ENCODE data around the gene IRF8. TPM values are rescaled to one million over a fixed set of nuclear protein-coding genes. Genes with fewer than 3 reads are reported as not detected.
"Not testable (repeated sequence)": the region's sequence is repeated elsewhere in the genome, so short reads cannot be mapped to it uniquely, and the experiment has no call there.

Gene IRF8
- total RNA-seq, 1 donor from 2014 or later = 2.0 TPM

DNA sequence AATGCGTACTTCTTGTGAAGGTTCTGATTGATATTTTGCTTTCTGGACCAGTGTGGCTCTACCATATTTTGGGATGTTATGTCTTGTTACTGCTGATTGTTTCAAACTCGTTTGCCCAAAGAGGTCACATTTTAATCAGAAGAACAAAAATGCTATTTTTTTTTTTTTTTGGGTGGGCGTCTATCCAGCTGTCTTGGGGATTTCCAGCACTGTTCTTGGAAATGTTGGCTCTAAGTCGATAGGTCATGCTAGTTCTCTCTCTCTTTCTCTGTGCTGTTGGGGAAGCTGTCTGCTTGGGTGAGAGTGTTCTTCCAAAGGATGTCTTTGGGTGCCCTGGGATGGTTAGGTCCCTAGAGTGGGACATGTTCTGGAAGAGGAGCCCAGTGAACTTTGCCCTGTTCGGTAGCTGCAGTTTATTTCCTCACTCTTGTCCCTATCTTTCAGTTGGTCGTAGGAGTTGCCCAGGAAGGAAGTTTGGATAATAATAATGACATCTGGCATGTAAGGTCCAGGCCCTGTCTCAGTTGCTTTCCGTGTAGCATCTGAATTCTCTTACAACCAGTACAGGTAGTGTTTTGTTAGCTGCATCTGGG is 2.9 kb downstream of the IRF8 start:
- no peak overlapping the region for H3K4me3 Mint-ChIP-seq (ENCODE audit: low read depth)
- no peak for DNase-seq (ENCODE audit: low spot score, unreplicated experiment)
- TF ChIP-seq, protein P1, sequence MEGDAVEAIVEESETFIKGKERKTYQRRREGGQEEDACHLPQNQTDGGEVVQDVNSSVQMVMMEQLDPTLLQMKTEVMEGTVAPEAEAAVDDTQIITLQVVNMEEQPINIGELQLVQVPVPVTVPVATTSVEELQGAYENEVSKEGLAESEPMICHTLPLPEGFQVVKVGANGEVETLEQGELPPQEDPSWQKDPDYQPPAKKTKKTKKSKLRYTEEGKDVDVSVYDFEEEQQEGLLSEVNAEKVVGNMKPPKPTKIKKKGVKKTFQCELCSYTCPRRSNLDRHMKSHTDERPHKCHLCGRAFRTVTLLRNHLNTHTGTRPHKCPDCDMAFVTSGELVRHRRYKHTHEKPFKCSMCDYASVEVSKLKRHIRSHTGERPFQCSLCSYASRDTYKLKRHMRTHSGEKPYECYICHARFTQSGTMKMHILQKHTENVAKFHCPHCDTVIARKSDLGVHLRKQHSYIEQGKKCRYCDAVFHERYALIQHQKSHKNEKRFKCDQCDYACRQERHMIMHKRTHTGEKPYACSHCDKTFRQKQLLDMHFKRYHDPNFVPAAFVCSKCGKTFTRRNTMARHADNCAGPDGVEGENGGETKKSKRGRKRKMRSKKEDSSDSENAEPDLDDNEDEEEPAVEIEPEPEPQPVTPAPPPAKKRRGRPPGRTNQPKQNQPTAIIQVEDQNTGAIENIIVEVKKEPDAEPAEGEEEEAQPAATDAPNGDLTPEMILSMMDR (IDR thresholded peaks at IDR 0.05; ENCODE audit: unreplicated experiment) = no peak
- peaks cover 63% of the 10 kb centered on the region for H3K27me3 Mint-ChIP-seq
- peaks cover 13% of the 10 kb centered on the region for H3K4me1 Mint-ChIP-seq (ENCODE audit: low read depth)
- no peak overlapping the region for H3K27ac Mint-ChIP-seq
- peaks cover 3% of the 10 kb centered on the region for H3K9me3 Mint-ChIP-seq (ENCODE audit: low read depth)
- H3K36me3 Mint-ChIP-seq (ENCODE audit: insufficient read depth) = no peaks in the 10 kb centered on the region

DNA sequence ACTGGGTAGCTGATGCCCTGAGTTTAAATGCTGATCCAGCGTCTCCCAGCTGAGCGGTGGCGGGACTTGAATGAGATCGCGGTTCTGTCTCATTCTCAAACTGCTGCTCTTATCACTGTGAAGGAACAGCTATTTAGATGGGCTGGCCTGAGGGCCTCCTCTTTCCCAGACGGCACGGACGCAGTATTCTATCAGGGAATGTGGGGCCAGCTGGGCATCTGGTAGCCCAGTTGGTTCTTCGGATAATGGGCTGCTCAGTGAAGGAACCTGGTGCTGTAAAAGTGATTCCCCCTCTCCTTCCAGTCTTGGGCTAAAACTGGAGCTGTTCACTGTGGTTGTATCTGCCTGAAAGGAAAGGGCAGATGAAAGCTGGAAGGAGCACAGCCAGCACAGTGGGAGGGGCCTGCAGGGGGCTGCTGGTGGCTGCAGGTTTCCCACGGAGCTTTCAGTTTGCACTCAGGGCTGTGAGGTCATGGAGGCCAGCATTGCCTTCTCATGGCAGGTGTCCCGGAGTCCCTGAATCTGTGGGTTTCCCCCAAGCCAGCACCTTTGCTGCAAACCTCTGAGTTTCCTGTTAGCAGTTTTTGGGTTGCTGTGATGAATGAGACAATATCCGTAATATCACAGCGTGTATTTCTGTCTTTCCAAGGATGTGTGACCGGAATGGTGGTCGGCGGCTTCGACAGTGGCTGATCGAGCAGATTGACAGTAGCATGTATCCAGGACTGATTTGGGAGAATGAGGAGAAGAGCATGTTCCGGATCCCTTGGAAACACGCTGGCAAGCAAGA is 3.6 kb downstream of the IRF8 start:
- Mint-ChIP-seq H3K36me3 (ENCODE audit: insufficient read depth) (no peaks in the 10 kb centered on the region), H3K4me3 (ENCODE audit: low read depth) (no peak overlapping the region), H3K27ac (no peak overlapping the region), H3K27me3 (peaks cover 56% of the 10 kb centered on the region), H3K9me3 (ENCODE audit: low read depth) (peaks cover 3% of the 10 kb centered on the region), H3K4me1 (ENCODE audit: low read depth) (peaks cover 13% of the 10 kb centered on the region)
- TF ChIP-seq, protein P1 (IDR thresholded peaks at IDR 0.05; ENCODE audit: unreplicated experiment) = no peak
- no peak for DNase-seq (ENCODE audit: low spot score, unreplicated experiment)

DNA sequence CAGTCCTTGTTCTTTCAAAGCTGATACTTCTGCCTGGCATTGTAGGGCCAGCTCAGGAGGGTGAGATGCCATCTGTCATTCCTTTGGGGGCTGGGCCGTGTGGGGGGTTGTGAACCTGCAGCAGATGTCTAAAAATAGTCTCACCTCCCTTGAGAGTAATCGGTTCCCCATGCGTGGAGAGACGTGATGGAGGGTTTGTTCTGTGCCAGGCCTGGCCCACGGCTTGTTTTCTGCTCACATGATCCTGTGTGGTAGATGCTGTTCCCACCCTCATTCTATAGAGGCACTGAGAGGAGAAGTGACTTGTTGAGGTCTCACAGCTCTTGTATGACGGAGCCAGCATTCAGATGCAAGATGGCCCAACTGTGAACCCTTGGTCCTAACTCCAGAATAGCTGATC is 4.6 kb downstream of the IRF8 start:
- Mint-ChIP-seq H3K4me1 (ENCODE audit: low read depth) (peaks cover 11% of the 10 kb centered on the region), H3K27ac (no peak overlapping the region), H3K4me3 (ENCODE audit: low read depth) (no peak overlapping the region), H3K27me3 (peaks cover 49% of the 10 kb centered on the region), H3K36me3 (ENCODE audit: insufficient read depth) (no peaks in the 10 kb centered on the region), H3K9me3 (ENCODE audit: low read depth) (peaks cover 3% of the 10 kb centered on the region)
- TF ChIP-seq, protein P1 (IDR thresholded peaks at IDR 0.05; ENCODE audit: unreplicated experiment) = no peak
- DNase-seq (ENCODE audit: low spot score, unreplicated experiment) = no peak

DNA sequence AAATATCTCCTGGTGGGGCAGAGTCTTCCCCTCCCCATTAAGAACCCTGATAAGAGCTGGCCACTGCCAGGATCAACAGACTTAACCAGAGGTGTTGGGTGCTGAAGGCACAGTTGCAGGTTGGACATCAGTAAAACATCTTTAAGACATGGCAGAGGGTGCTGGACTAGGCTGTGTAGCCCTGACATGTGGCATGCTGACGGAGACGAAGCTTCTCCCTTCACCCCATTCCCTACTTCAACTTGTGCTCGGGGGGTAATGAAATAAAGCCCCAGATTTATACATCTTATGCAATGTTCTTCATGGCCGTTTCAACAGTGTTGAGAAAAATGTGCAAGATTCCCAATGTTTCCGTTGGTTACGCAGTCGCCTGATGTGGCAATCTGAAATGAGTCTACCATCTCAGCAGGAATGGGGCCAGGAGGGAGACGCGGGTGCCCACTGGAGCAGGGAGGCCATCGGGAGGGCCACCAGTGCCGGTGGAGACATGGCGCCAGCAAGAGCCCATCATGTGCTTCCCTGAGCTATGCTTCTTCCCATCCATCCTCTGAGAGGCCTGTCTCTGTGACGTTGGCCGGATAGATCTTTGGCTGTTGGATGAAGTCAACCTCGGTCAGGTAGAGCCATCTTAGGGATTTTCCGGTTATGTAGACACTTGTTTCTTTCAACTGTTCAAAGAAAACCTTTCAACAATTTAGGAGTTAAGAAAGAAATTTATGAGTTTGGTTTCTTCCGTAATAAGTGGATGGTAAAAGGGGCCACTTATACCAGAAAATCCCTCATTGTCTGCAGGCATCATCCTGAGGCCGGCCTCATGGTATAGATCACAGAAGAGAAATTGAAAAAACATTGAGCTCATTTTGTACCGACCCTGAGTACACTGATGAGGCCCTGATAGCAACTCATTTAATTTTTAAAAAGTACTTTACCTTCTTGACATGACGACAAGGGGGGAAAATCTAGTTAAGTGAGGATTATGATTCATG is 6.4 kb downstream of the IRF8 start:
- H3K27ac Mint-ChIP-seq = no peak overlapping the region
- peaks cover 3% of the 10 kb centered on the region for H3K9me3 Mint-ChIP-seq (ENCODE audit: low read depth)
- no peak overlapping the region for H3K4me3 Mint-ChIP-seq (ENCODE audit: low read depth)
- H3K36me3 Mint-ChIP-seq (ENCODE audit: insufficient read depth) = peaks cover 1% of the 10 kb centered on the region
- DNase-seq (ENCODE audit: low spot score, unreplicated experiment) = no peak
- peaks cover 8% of the 10 kb centered on the region for H3K4me1 Mint-ChIP-seq (ENCODE audit: low read depth)
- peaks cover 44% of the 10 kb centered on the region for H3K27me3 Mint-ChIP-seq
- TF ChIP-seq, protein P1 (IDR thresholded peaks at IDR 0.05; ENCODE audit: unreplicated experiment) = no peak

DNA sequence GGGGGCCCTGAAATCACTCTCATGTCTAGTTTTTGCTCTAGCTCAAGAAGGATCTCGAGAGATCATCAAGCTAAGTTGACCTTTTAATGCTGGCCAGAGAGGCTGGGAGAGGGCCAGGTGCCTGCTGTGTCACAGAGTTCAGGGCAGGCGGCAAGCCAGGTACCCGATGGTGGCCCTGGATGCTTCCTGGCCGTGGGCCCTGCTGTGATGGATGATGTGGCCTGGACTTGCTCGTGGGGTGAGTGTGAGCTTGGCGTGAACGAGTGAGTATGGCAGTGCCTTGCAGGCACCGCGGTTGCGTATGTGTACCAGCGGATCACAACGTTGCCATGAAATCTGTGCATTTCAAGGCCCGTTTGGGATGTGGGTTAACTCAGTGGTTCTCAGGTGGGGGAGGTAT is 7.4 kb downstream of the IRF8 start:
- no peak for DNase-seq (ENCODE audit: low spot score, unreplicated experiment)
- Mint-ChIP-seq H3K36me3 (ENCODE audit: insufficient read depth) (peaks cover 1% of the 10 kb centered on the region), H3K4me3 (ENCODE audit: low read depth) (no peak overlapping the region), H3K9me3 (ENCODE audit: low read depth) (peaks cover 3% of the 10 kb centered on the region), H3K4me1 (ENCODE audit: low read depth) (peaks cover 8% of the 10 kb centered on the region), H3K27ac (no peak overlapping the region), H3K27me3 (peaks cover 38% of the 10 kb centered on the region)
- TF ChIP-seq, protein P1 (IDR thresholded peaks at IDR 0.05; ENCODE audit: unreplicated experiment) = no peak

DNA sequence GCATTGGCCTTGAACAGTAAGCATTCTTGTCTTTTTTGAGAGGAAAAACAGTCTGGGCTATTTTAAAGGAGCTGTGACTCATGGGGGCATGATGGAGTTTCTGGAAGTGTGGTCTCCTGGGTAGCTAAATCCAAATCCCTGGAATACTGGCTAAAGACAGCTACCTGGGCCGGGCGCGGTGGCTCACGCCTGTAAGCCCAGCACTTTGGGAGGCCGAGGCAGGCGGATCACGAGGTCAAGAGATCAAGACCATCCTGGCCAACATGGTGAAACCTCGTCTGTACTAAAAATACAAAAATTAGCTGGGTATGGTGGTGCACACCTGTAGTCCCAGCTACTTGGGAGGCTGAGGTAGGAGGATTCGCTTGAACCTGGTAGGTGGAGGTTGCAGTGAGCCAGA is 8.3 kb downstream of the IRF8 start:
- not testable (repeated sequence) for H3K9me3 Mint-ChIP-seq (ENCODE audit: low read depth); H3K36me3 Mint-ChIP-seq (ENCODE audit: insufficient read depth); H3K4me3 Mint-ChIP-seq (ENCODE audit: low read depth); DNase-seq (ENCODE audit: low spot score, unreplicated experiment); H3K27ac Mint-ChIP-seq; H3K4me1 Mint-ChIP-seq (ENCODE audit: low read depth)
- H3K27me3 Mint-ChIP-seq = peaks cover 31% of the 10 kb centered on the region
